Measurements from ENCODE around the gene POLE.

The POLE gene

DNA sequence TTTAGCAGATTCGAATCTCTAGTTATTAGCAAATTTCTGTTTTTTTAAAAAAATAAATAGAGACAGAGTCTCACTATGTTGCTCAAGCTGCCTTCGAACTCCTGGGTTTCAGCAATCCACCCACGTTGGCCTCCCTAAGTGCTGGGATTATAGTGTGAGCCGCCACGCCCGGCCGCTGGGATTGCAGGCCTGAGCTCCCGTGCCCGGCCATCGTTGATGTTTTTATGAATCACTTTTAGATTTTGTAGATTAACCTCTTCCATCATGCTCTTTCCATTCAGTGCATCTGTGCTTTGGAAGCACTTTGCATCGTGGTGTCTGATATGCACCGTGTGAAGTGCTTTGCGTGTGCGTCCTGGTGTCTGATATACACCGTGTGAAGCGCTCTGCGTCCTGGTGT lies 44.4 kb upstream of the POLE start:
- CTCF ChIA-PET = no interaction called here
- no peak for DNase-seq (ENCODE audit: extremely low spot score)
- POLR2A ChIA-PET = interaction anchor here (0.9 kb wide), 1 partner anchor 21 kb away, joined by 3 read pairs; the partner anchor contains the start of gene PGAM5
- no peak for TF ChIP-seq LEF1 (IDR thresholded peaks at IDR 0.05; ENCODE audit: borderline replicate concordance)
- TF ChIP-seq BHLHE40 (IDR thresholded peaks at IDR 0.05; ENCODE audit: borderline replicate concordance) = no peak
- TF ChIP-seq HDGF (IDR thresholded peaks at IDR 0.05; ENCODE audit: borderline replicate concordance) = no peak
- TF ChIP-seq TARDBP (IDR thresholded peaks at IDR 0.05) = no peak
- no peak for TF ChIP-seq FOXA1 (IDR thresholded peaks at IDR 0.05)

DNA sequence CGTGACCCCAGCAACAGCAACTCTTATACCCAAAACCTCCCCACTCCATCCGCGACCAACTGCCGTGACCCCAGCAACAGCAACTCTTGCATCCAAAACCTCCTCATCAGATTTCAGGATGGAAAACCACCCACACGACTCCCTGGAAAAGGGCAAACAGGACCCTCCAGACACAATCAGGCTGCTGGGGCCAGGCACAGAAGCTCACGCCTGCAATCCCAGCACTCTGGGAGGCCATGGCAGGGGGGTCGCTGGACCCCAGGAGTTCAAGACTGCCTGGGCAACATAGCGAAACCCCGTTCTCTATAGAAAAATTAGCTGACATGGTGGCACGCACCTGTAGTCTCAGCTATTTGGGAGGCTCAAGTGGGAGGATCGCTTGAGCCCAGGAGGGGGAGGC lies 43.2 kb upstream of the POLE start:
- ChIA-PET CTCF (no interaction called here), POLR2A (interaction anchor here (0.9 kb wide), 1 partner anchor 11 kb away, joined by 3 read pairs; no protein-coding TSS in a partner anchor)
- no peak for DNase-seq (ENCODE audit: extremely low spot score)
- TF ChIP-seq HDGF (IDR thresholded peaks at IDR 0.05; ENCODE audit: borderline replicate concordance) (no peak), SUZ12 (IDR thresholded peaks at IDR 0.05) (no peak), SP1 (IDR thresholded peaks at IDR 0.05) (no peak), TARDBP (IDR thresholded peaks at IDR 0.05) (no peak), LEF1 (IDR thresholded peaks at IDR 0.05; ENCODE audit: borderline replicate concordance) (no peak), FOXA1 (IDR thresholded peaks at IDR 0.05) (no peak), L3MBTL2 (conservative IDR thresholded peaks at IDR 0.05) (no peak), ELF4 (IDR thresholded peaks at IDR 0.05) (no peak), FOXK2 (IDR thresholded peaks at IDR 0.05) (no peak), FOXM1 (IDR thresholded peaks at IDR 0.05; ENCODE audit: borderline replicate concordance) (no peak), ZNF384 (IDR thresholded peaks at IDR 0.05) (no peak)
- TF ChIP-seq, protein P1, sequence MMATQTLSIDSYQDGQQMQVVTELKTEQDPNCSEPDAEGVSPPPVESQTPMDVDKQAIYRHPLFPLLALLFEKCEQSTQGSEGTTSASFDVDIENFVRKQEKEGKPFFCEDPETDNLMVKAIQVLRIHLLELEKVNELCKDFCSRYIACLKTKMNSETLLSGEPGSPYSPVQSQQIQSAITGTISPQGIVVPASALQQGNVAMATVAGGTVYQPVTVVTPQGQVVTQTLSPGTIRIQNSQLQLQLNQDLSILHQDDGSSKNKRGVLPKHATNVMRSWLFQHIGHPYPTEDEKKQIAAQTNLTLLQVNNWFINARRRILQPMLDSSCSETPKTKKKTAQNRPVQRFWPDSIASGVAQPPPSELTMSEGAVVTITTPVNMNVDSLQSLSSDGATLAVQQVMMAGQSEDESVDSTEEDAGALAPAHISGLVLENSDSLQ (IDR thresholded peaks at IDR 0.05) = no peak

DNA sequence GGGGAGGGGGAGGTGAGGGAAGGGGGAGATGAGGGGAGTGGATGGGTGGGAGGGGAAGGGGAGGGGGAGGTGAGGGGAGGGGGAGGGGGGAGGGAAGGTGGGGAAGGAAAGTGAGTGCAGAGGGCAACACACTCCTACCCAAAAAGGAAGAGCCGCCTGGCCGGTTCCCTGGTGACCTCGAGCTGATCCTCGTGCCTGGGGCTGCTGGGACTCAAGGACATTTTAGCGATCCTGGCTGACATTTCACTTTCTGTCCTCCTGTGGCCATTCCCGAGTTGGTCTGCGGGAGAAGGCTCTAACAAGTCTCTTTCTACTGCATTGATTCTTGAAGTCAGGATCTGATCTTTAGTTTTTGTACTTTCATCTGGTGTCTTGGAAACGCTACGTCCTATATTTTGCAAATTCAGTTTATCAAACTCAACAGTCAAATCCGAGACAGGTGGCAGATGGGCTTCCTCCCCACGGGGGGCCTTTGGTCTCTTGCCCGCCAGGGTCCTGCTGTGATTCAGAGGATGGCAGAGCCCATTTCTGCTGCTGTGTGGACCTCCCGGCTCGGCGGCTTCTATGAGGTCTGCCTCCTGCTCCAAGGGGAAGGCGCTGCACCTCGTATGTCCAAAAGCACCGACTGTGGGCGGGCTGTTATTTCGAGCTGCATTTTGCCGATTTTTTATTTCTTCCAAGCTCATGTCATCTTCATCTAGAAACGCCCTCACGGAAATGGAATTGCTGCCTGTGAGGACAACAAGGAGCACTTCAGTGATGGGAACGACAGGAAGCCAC lies 42.6 kb upstream of the POLE start:
- ChIA-PET POLR2A (no interaction called here), CTCF (no interaction called here)
- TF ChIP-seq FOXA1 (IDR thresholded peaks at IDR 0.05) = no peak
- TF ChIP-seq, protein P1 (IDR thresholded peaks at IDR 0.05) = no peak
- DNase-seq (ENCODE audit: extremely low spot score) = no peak

DNA sequence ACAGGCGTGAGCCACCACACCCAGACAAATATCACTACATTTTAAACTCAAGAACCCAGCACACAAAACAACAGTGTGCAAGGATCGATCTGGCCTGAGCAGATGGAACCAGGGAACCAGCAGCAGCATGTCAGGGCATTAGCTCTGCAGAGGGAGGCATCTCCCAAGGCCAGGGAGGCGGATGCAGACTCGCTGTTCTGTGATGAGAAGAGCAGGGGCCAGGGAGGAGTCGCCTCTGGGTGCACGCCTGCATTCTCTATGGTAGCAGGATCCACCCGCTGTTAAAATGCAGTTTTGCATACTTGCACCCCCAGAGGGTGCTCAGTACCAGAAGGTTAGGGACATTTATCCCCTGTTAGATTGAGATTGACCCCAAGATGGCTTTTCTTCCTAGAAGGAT lies 41.4 kb upstream of the POLE start:
- TF ChIP-seq LEF1 (IDR thresholded peaks at IDR 0.05; ENCODE audit: borderline replicate concordance) = no peak
- TF ChIP-seq TARDBP (IDR thresholded peaks at IDR 0.05) = no peak
- no peak for TF ChIP-seq ZNF384 (IDR thresholded peaks at IDR 0.05)
- no peak for TF ChIP-seq CTBP1 (IDR thresholded peaks at IDR 0.05; ENCODE audit: borderline replicate concordance)
- no peak for TF ChIP-seq FOXK2 (IDR thresholded peaks at IDR 0.05)
- no peak for TF ChIP-seq FOXA1 (IDR thresholded peaks at IDR 0.05)
- no peak for TF ChIP-seq ARNT (IDR thresholded peaks at IDR 0.05)
- no peak for TF ChIP-seq HDGF (IDR thresholded peaks at IDR 0.05; ENCODE audit: borderline replicate concordance)
- no peak for TF ChIP-seq BHLHE40 (IDR thresholded peaks at IDR 0.05; ENCODE audit: borderline replicate concordance)
- TF ChIP-seq SP1 (IDR thresholded peaks at IDR 0.05) = no peak
- TF ChIP-seq, protein P1 (IDR thresholded peaks at IDR 0.05) = no peak
- ChIA-PET CTCF (no interaction called here), POLR2A (no interaction called here)
- no peak for DNase-seq (ENCODE audit: extremely low spot score)

GRCh38 chr12:132727091-132727794 lies 40.1 kb upstream of the POLE start:
- no peak for DNase-seq (ENCODE audit: extremely low spot score)
- ChIA-PET POLR2A (no interaction called here), CTCF (no interaction called here)
- TF ChIP-seq HDGF (IDR thresholded peaks at IDR 0.05; ENCODE audit: borderline replicate concordance) (no peak), ELF4 (IDR thresholded peaks at IDR 0.05) (no peak), FOXK2 (IDR thresholded peaks at IDR 0.05) (no peak), FOXM1 (IDR thresholded peaks at IDR 0.05; ENCODE audit: borderline replicate concordance) (no peak), BHLHE40 (IDR thresholded peaks at IDR 0.05; ENCODE audit: borderline replicate concordance) (no peak), NFRKB (IDR thresholded peaks at IDR 0.05) (no peak), ZNF384 (IDR thresholded peaks at IDR 0.05) (no peak), ARNT (IDR thresholded peaks at IDR 0.05) (no peak), CTBP1 (IDR thresholded peaks at IDR 0.05; ENCODE audit: borderline replicate concordance) (no peak)
- TF ChIP-seq, protein P1 (IDR thresholded peaks at IDR 0.05) = no peak

DNA sequence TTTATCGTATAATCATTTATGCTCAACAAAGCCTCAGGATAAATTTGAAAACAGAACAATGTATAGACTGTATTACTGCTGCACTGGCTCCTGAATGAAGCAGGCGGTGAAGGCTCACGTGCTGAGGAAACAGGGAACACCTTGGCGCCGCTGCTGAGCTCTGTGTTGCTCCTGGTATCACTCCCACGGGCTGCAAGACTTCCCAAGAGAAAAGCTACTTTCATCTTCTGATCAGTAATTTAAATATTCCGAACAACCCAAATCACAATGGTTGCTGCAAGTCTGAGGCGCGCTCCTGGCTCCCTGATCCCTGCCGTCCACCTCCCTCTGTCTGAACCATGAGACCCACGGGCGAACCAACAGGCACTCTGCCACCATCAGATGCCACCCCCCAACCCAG lies 39.2 kb upstream of the POLE start:
- ChIA-PET POLR2A (no interaction called here), CTCF (no interaction called here)
- no peak for TF ChIP-seq TARDBP (IDR thresholded peaks at IDR 0.05)
- no peak for TF ChIP-seq NFRKB (IDR thresholded peaks at IDR 0.05)
- TF ChIP-seq, protein P1 (IDR thresholded peaks at IDR 0.05) = no peak
- DNase-seq (ENCODE audit: extremely low spot score) = no peak

Data from HEK293T (cell line).